H9 (cell line): ENCODE data around the gene TNFRSF6B. TPM values are rescaled to one million over a fixed set of nuclear protein-coding genes. Genes with fewer than 3 reads are reported as not detected.

Experiments
- DNase-seq: peaks from one replicate; pipeline ENCODE4 v3.0.0-alpha.2; 2017
- H2AFZ ChIP-seq: one replicate; pipeline ENCODE4 v1.6.1; 2013; ENCODE audit warnings: mild to moderate bottlenecking, low read length, control low read depth, moderate library complexity
- H2AK5ac ChIP-seq: 2 replicates; pipeline ENCODE4 v1.6.1; 2013; ENCODE audit warnings: low read length, control low read depth, mixed read lengths; ENCODE audit not compliant: insufficient read length
- H2BK120ac ChIP-seq: one replicate; pipeline ENCODE4 v1.6.1; 2013; ENCODE audit warnings: low read depth, mild to moderate bottlenecking, low read length, control low read depth, inconsistent platforms; ENCODE audit not compliant: poor library complexity, severe bottlenecking
- H2BK12ac ChIP-seq: 2 replicates; pipeline ENCODE4 v1.6.1; 2013; ENCODE audit warnings: low read length, control low read depth, mixed read lengths, low read depth; ENCODE audit not compliant: insufficient read length
- H2BK15ac ChIP-seq: 2 replicates; pipeline ENCODE4 v1.6.1; 2013; ENCODE audit warnings: low read depth, low read length, control low read depth
- H2BK20ac ChIP-seq: one replicate; pipeline ENCODE4 v1.6.1; 2013; ENCODE audit warnings: low read depth, mild to moderate bottlenecking, low read length, control low read depth, inconsistent platforms; ENCODE audit not compliant: poor library complexity, severe bottlenecking
- H2BK5ac ChIP-seq: 2 replicates; pipeline ENCODE4 v1.6.1; 2013; ENCODE audit warnings: low read length, control low read depth, mixed read lengths; ENCODE audit not compliant: insufficient read length
- H3K14ac ChIP-seq: 2 replicates; pipeline ENCODE4 v1.6.1; 2013; ENCODE audit warnings: low read length, control low read depth; ENCODE audit not compliant: insufficient read depth
- H3K18ac ChIP-seq: 2 replicates; pipeline ENCODE4 v1.6.1; 2013; ENCODE audit warnings: low read depth, mild to moderate bottlenecking, mixed read lengths, low read length, control low read depth; ENCODE audit not compliant: insufficient read length
- H3K23ac ChIP-seq: 2 replicates; pipeline ENCODE4 v1.6.1; 2013; ENCODE audit warnings: low read length, control low read depth, mixed read lengths, low read depth; ENCODE audit not compliant: insufficient read length
- H3K23me2 ChIP-seq: 2 replicates; pipeline ENCODE4 v1.6.1; 2013; ENCODE audit warnings: low read depth, mild to moderate bottlenecking, mixed read lengths, low read length, control low read depth; ENCODE audit not compliant: insufficient read length, poor library complexity, severe bottlenecking
- H3K27ac ChIP-seq: 2 replicates; pipeline ENCODE4 v1.5.1; 2013; ENCODE audit warnings: low read length, control low read depth, mixed read lengths, low read depth; ENCODE audit not compliant: insufficient read length
- H3K27me3 ChIP-seq: 2 replicates; pipeline ENCODE4 v1.6.1; 2013; ENCODE audit warnings: low read length, control low read depth, inconsistent platforms; ENCODE audit not compliant: insufficient read depth
- H3K4ac ChIP-seq: 2 replicates; pipeline ENCODE4 v1.6.1; 2013; ENCODE audit warnings: low read depth, mild to moderate bottlenecking, control low read depth, inconsistent platforms, low read length, moderate library complexity
- H3K4me1 ChIP-seq: 2 replicates; pipeline ENCODE4 v1.6.1; 2013; ENCODE audit warnings: low read length, control low read depth, inconsistent platforms; ENCODE audit not compliant: insufficient read depth
- H3K4me2 ChIP-seq: 2 replicates; pipeline ENCODE4 v1.6.1; 2013; ENCODE audit warnings: low read length, control low read depth, mixed read lengths; ENCODE audit not compliant: insufficient read length, insufficient read depth
- H3K56ac ChIP-seq: 2 replicates; pipeline ENCODE4 v1.6.1; 2013; ENCODE audit warnings: low read depth, mild to moderate bottlenecking, mixed read lengths, low read length, control low read depth; ENCODE audit not compliant: insufficient read length
- H3K79me1 ChIP-seq: 2 replicates; pipeline ENCODE4 v1.6.1; 2013; ENCODE audit warnings: low read depth, mild to moderate bottlenecking, moderate library complexity, low read length, control low read depth, inconsistent platforms; ENCODE audit not compliant: insufficient read depth, poor library complexity, severe bottlenecking
- H3K79me2 ChIP-seq: 2 replicates; pipeline ENCODE4 v1.6.1; 2013; ENCODE audit warnings: low read length, control low read depth, inconsistent platforms; ENCODE audit not compliant: insufficient read depth
- H3K9ac ChIP-seq: 2 replicates; pipeline ENCODE4 v1.6.1; 2013; ENCODE audit warnings: low read length, control low read depth, mixed read lengths; ENCODE audit not compliant: insufficient read length; ENCODE audit errors: extremely low read depth
- H3K9me3 ChIP-seq: one replicate; pipeline ENCODE4 v1.6.1; 2013; ENCODE audit warnings: low read depth, low read length, inconsistent platforms; ENCODE audit not compliant: control insufficient read depth
- H3T11ph ChIP-seq: one replicate; pipeline ENCODE4 v1.6.1; 2013; ENCODE audit warnings: mild to moderate bottlenecking, low read length, control low read depth, inconsistent platforms
- H4K20me1 ChIP-seq: one replicate; pipeline ENCODE4 v1.6.1; 2013; ENCODE audit not compliant: control insufficient read depth, insufficient read length, insufficient read depth
- H4K5ac ChIP-seq: 2 replicates; pipeline ENCODE4 v1.6.1; 2013; ENCODE audit warnings: low read depth, mild to moderate bottlenecking, mixed read lengths, low read length, control low read depth; ENCODE audit not compliant: insufficient read length
- H4K8ac ChIP-seq: replicated peaks from 2 replicates; pipeline ENCODE4 v1.6.1; 2013; ENCODE audit warnings: low read length, control low read depth, mixed read lengths, low read depth; ENCODE audit not compliant: insufficient read length
- H4K91ac ChIP-seq: 2 replicates; pipeline ENCODE4 v1.6.1; 2013; ENCODE audit warnings: low read depth, mild to moderate bottlenecking, moderate library complexity, mixed read lengths, low read length, control low read depth; ENCODE audit not compliant: insufficient read length
- H3K27ac Mint-ChIP-seq, 3 experiments: 2 replicates in 2 of 3; 3 replicates in 1 of 3; pipeline ENCODE4 v1.8.0; 2020 to 2021; ENCODE audit warnings: mixed read lengths in 3 of 3, mild to moderate bottlenecking in 1 of 3, moderate library complexity in 1 of 3
- H3K27me3 Mint-ChIP-seq: 2 replicates; pipeline ENCODE4 v1.8.0; 2021; ENCODE audit warnings: low read depth, mild to moderate bottlenecking, moderate library complexity, mixed read lengths
- H3K36me3 Mint-ChIP-seq, 3 experiments: 2 replicates in 2 of 3; 3 replicates in 1 of 3; pipeline ENCODE4 v1.8.0; 2020 to 2021; ENCODE audit warnings: low read depth in 3 of 3, mixed read lengths in 3 of 3; ENCODE audit not compliant: insufficient read depth in 1 of 3
- H3K4me1 Mint-ChIP-seq, 2 experiments: 2 replicates each; pipeline ENCODE4 v1.8.0; 2020; ENCODE audit warnings: mixed read lengths in 2 of 2
- H3K4me3 Mint-ChIP-seq, 2 experiments: 2 replicates in 1 of 2; 3 replicates in 1 of 2; pipeline ENCODE4 v1.8.0; 2020 to 2021; ENCODE audit warnings: mild to moderate bottlenecking in 2 of 2, mixed read lengths in 2 of 2, moderate library complexity in 1 of 2
- H3K9me3 Mint-ChIP-seq, 2 experiments: 2 replicates in 1 of 2; 3 replicates in 1 of 2; pipeline ENCODE4 v1.8.0; 2020; ENCODE audit warnings: mild to moderate bottlenecking in 2 of 2, mixed read lengths in 2 of 2, moderate library complexity in 1 of 2
- WGBS: extraction: QIAGEN DNeasy Blood & Tissue Kit; methylation state at CpG from one replicate; pipeline ENCODE4 v1.1.7; 2013; ENCODE audit warnings: missing lambda C conversion rate, low lambda C conversion rate, mixed read lengths; ENCODE audit not compliant: insufficient read length; ENCODE audit errors: extremely low coverage; 5-methylcytosine and 5-hydroxymethylcytosine counted together
- total RNA-seq: library from RNA; stranded (reverse); gene quantifications from 2 replicates; pipeline ENCODE4 v1.2.1, GENCODE V29; 2021
- TF ChIP-seq, protein P1 (sequence below): fragments of 200-600 bp; sonication (generic); conservative IDR thresholded peaks from 3 replicates; pipeline ENCODE4 v1.8.0; 2021; ENCODE audit warnings: antibody characterized with exemption, mild to moderate bottlenecking

The TNFRSF6B gene
- total RNA-seq, 1 experiment from 2014 or later: not detected

GRCh38 chr20:63660622-63661021, 35.8 kb upstream of the TNFRSF6B start:
- no CpG with 5 or more reads among the region's 8 CpGs for WGBS
- Histone ChIP-seq H2BK5ac (no peak overlapping the region), H3K4me1 (no peaks in the 10 kb centered on the region; the same call in 1 of the 2 replicates), H2BK20ac (no peak overlapping the region), H4K5ac (no peak overlapping the region), H3K23me2 (peaks cover 7% of the 10 kb centered on the region), H2BK15ac (no peak overlapping the region), H2BK120ac (no peak overlapping the region), H4K91ac (no peak overlapping the region), H3K27me3 (no peaks in the 10 kb centered on the region; the same call in 1 of the 2 replicates), H3K79me1 (no peaks in the 10 kb centered on the region), H3K18ac (no peak overlapping the region), H3K9me3 (no peaks in the 10 kb centered on the region), H3K56ac (no peak overlapping the region), H3K4me2 (no peak overlapping the region), H3K27ac (no peak overlapping the region), H3K4ac (no peak overlapping the region), H2BK12ac (no peak overlapping the region), H4K20me1 (no peaks in the 10 kb centered on the region), H3K14ac (no peak overlapping the region), H3K9ac (no peak overlapping the region), H4K8ac (no peak overlapping the region), H2AK5ac (no peak overlapping the region), H3K79me2 (no peaks in the 10 kb centered on the region), H2AFZ (no peak overlapping the region), H3T11ph (no peak overlapping the region), H3K23ac (no peak overlapping the region)
- DNase-seq: no peak
- peak overlapping the region; percentile 17 to 38; a peak in 3 of 5 replicates for H3K4me3 Mint-ChIP-seq
- no peaks in the 10 kb centered on the region for H3K27me3 Mint-ChIP-seq
- peaks cover 12 to 37% (median 29%) of the 10 kb centered on the region in 3 experiments for H3K36me3 Mint-ChIP-seq
- H3K27ac Mint-ChIP-seq: no peak overlapping the region
- peaks cover 7 to 20% of the 10 kb centered on the region in 2 experiments for H3K4me1 Mint-ChIP-seq
- TF ChIP-seq, protein P1, sequence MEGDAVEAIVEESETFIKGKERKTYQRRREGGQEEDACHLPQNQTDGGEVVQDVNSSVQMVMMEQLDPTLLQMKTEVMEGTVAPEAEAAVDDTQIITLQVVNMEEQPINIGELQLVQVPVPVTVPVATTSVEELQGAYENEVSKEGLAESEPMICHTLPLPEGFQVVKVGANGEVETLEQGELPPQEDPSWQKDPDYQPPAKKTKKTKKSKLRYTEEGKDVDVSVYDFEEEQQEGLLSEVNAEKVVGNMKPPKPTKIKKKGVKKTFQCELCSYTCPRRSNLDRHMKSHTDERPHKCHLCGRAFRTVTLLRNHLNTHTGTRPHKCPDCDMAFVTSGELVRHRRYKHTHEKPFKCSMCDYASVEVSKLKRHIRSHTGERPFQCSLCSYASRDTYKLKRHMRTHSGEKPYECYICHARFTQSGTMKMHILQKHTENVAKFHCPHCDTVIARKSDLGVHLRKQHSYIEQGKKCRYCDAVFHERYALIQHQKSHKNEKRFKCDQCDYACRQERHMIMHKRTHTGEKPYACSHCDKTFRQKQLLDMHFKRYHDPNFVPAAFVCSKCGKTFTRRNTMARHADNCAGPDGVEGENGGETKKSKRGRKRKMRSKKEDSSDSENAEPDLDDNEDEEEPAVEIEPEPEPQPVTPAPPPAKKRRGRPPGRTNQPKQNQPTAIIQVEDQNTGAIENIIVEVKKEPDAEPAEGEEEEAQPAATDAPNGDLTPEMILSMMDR: no peak
- H3K9me3 Mint-ChIP-seq: no peaks in the 10 kb centered on the region
